Neuronal stem cell (in vitro differentiated cells): ENCODE measurements around the gene GPR17.

Experiments used
- DNase-seq: peaks from one replicate; pipeline ENCODE4 v3.0.0-alpha.2; 2013; ENCODE audit warnings: low spot score
- H2AFZ ChIP-seq: one replicate; pipeline ENCODE4 v1.6.1; 2013; ENCODE audit warnings: mild to moderate bottlenecking, low read length, inconsistent platforms
- H2AK5ac ChIP-seq: 2 replicates; pipeline ENCODE4 v1.6.1; 2013; ENCODE audit warnings: low read depth, mild to moderate bottlenecking, inconsistent platforms, low read length, moderate library complexity, mixed read lengths
- H2BK120ac ChIP-seq: 2 replicates; pipeline ENCODE4 v1.6.1; 2013; ENCODE audit warnings: low read depth, mild to moderate bottlenecking, inconsistent platforms, low read length, moderate library complexity, mixed read lengths
- H2BK12ac ChIP-seq: one replicate; pipeline ENCODE4 v1.6.1; 2013; ENCODE audit warnings: low read length, inconsistent platforms
- H2BK15ac ChIP-seq: 2 replicates; pipeline ENCODE4 v1.6.1; 2013; ENCODE audit warnings: mild to moderate bottlenecking, low read length, inconsistent platforms, mixed read lengths
- H2BK5ac ChIP-seq: one replicate; pipeline ENCODE4 v1.6.1; 2013; ENCODE audit warnings: inconsistent platforms, mild to moderate bottlenecking, low read length, moderate library complexity
- H3K14ac ChIP-seq: one replicate; pipeline ENCODE4 v1.6.1; 2013; ENCODE audit warnings: low read length, inconsistent platforms
- H3K18ac ChIP-seq: 2 replicates; pipeline ENCODE4 v1.6.1; 2013; ENCODE audit warnings: low read length, inconsistent platforms
- H3K23ac ChIP-seq: 2 replicates; pipeline ENCODE4 v1.6.1; 2013; ENCODE audit warnings: low read depth, mild to moderate bottlenecking, mixed read lengths, low read length, inconsistent platforms; ENCODE audit not compliant: poor library complexity
- H3K27ac ChIP-seq: replicated peaks from 3 replicates; pipeline ENCODE4 v1.5.1; 2013; ENCODE audit warnings: low read length, inconsistent platforms
- H3K27me3 ChIP-seq, 3 experiments: 2 replicates each; pipeline ENCODE4 v1.6.1; 2013; ENCODE audit warnings: low read length in 3 of 3, mild to moderate bottlenecking in 2 of 3, inconsistent platforms in 1 of 3, low read depth in 1 of 3, mixed read lengths in 1 of 3, moderate library complexity in 1 of 3; ENCODE audit not compliant: control insufficient read depth in 3 of 3, insufficient read depth in 3 of 3
- H3K36me3 ChIP-seq, 2 donors: replicated peaks in 1 of 2; 2 replicates each; pipeline ENCODE4 v1.6.1; 2013; ENCODE audit warnings: low read length in 2 of 2; ENCODE audit not compliant: control insufficient read depth in 2 of 2, insufficient read depth in 2 of 2
- H3K4ac ChIP-seq: 2 replicates; pipeline ENCODE4 v1.6.1; 2013; ENCODE audit warnings: inconsistent platforms, mild to moderate bottlenecking, low read length, moderate library complexity
- H3K4me1 ChIP-seq, 2 donors: 1 replicate in 1 of 2; 2 replicates in 1 of 2; pipeline ENCODE4 v1.6.1; 2013; ENCODE audit warnings: low read length in 2 of 2, low read depth in 1 of 2; ENCODE audit not compliant: control insufficient read depth in 2 of 2, insufficient read depth in 1 of 2
- H3K4me2 ChIP-seq: one replicate; pipeline ENCODE4 v1.6.1; 2013; ENCODE audit warnings: mild to moderate bottlenecking, low read length, inconsistent platforms; ENCODE audit not compliant: insufficient read depth, poor library complexity, severe bottlenecking
- H3K4me3 ChIP-seq, 2 donors: 2 replicates each; pipeline ENCODE4 v1.5.1; 2013; ENCODE audit warnings: low read length in 2 of 2, mild to moderate bottlenecking in 2 of 2, inconsistent platforms in 1 of 2, moderate library complexity in 1 of 2
- H3K79me1 ChIP-seq: one replicate; pipeline ENCODE4 v1.6.1; 2013; ENCODE audit warnings: low read depth, mild to moderate bottlenecking, inconsistent platforms, low read length, moderate library complexity
- H3K9ac ChIP-seq: one replicate; pipeline ENCODE4 v1.6.1; 2013; ENCODE audit warnings: mild to moderate bottlenecking, low read depth, low read length, inconsistent platforms; ENCODE audit not compliant: poor library complexity
- H3K9me3 ChIP-seq, 2 donors: replicated peaks in 1 of 2; 2 replicates each; pipeline versions ENCODE3 to v1.6.1; 2013; ENCODE audit warnings: low read length in 2 of 2, mild to moderate bottlenecking in 2 of 2, inconsistent platforms in 1 of 2, low read depth in 1 of 2, mixed read lengths in 1 of 2, moderate library complexity in 1 of 2; ENCODE audit not compliant: control insufficient read depth in 2 of 2, insufficient read depth in 1 of 2
- H4K8ac ChIP-seq: one replicate; pipeline ENCODE4 v1.6.1; 2013; ENCODE audit warnings: low read depth, mild to moderate bottlenecking, inconsistent platforms, low read length, moderate library complexity
- H4K91ac ChIP-seq: one replicate; pipeline ENCODE4 v1.6.1; 2013; ENCODE audit warnings: low read length, low read depth, mild to moderate bottlenecking, inconsistent platforms; ENCODE audit not compliant: poor library complexity
- WGBS, 2 donors: extraction: QIAGEN DNeasy Blood & Tissue Kit; methylation state at CpG; one replicate each; pipeline ENCODE4 v1.1.7; 2013; ENCODE audit warnings: missing lambda C conversion rate in 2 of 2, mixed read lengths in 1 of 2; ENCODE audit not compliant: insufficient read length in 2 of 2, insufficient replicate concordance in 1 of 2; ENCODE audit errors: extremely low coverage in 2 of 2; 5-methylcytosine and 5-hydroxymethylcytosine counted together

The GPR17 gene

DNA sequence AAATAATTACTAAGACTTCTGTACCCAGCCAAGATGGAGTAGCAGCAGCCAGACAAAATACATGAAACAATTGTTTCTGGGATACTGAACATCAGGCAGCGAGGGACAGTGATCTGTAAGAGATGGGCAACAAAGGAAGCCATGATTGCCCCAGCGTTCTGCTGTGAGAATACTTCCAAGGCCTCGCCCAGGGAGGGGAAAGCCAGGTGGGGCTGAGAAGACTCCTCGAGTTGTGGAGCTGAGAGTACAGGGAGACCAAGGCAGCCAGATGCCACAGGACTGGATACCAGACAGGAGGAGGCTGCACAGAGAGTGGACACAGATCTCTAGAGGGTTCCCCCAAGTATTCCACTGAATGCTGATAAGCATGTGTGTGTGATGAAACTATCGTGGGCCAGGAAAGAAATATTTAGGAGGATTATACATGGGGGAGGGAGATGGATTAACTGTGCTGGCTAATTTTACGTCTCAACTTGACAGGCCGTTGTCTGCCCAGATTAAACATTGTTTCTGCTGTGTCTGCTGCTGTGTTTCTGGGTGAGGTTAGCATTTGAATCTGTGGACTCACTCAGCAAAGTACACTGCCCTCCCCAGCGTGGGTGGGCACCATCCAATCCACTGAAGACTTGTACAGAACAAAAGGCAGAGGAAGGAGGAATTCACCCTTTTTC is 39.6 kb downstream of the GPR17 start:
- no CpG with 5 or more reads among the region's 8 CpGs for WGBS, 2 donors
- no peak overlapping the region for H4K91ac ChIP-seq
- peaks cover 0 to 23% (median 0%) of the 10 kb centered on the region in 3 experiments for H3K27me3 ChIP-seq
- H3K4ac ChIP-seq, result no peak overlapping the region
- no peak overlapping the region for H2AFZ ChIP-seq
- no peak overlapping the region for H3K14ac ChIP-seq
- H2BK5ac ChIP-seq, result no peak overlapping the region
- H2BK15ac ChIP-seq, result no peak overlapping the region
- H3K79me1 ChIP-seq, result no peaks in the 10 kb centered on the region
- H2BK120ac ChIP-seq, result no peak overlapping the region
- H3K18ac ChIP-seq, result no peak overlapping the region
- H4K8ac ChIP-seq, result no peak overlapping the region
- H3K9me3 ChIP-seq, result peaks cover 4 to 6% of the 10 kb centered on the region in 2 donors
- H2AK5ac ChIP-seq, result no peak overlapping the region
- H3K27ac ChIP-seq, result no peak overlapping the region
- H3K4me3 ChIP-seq, result no peak overlapping the region
- H3K4me1 ChIP-seq, result peaks cover 3 to 10% of the 10 kb centered on the region in 2 donors
- no peak for DNase-seq
- no peak overlapping the region for H2BK12ac ChIP-seq
- no peak overlapping the region for H3K9ac ChIP-seq
- no peaks in the 10 kb centered on the region for H3K36me3 ChIP-seq
- no peak overlapping the region for H3K23ac ChIP-seq
- no peak overlapping the region for H3K4me2 ChIP-seq

DNA sequence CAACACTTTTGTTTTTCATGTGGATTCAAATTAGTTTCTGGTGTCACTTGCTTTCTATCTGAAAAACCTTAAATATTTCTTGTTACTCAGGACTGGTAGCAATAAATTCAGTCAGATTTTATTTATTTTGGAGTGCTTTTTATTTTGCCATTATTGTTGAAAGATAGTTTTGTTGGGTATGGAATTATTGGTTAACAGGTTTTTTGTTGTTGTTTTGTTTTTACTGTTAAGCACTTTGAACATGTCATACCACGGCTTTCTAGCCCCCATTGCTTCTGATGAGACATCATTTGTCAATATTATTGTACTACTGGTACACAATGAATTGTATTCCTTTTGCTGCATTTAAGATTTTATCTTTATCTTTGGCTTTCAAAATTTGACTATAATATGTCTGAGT is 42.5 kb downstream of the GPR17 start:
- Histone ChIP-seq H3K36me3 (no peaks in the 10 kb centered on the region), H3K79me1 (no peaks in the 10 kb centered on the region), H3K14ac (no peak overlapping the region), H2BK120ac (no peak overlapping the region), H3K4me3 (no peak overlapping the region), H3K27me3 (peaks cover 0 to 5% (median 0%) of the 10 kb centered on the region in 3 experiments), H3K18ac (no peak overlapping the region), H2BK15ac (no peak overlapping the region), H2BK12ac (no peak overlapping the region), H2BK5ac (no peak overlapping the region), H3K4ac (no peak overlapping the region), H3K4me2 (no peak overlapping the region), H2AFZ (no peak overlapping the region), H3K9ac (no peak overlapping the region), H3K4me1 (peaks cover 3 to 8% of the 10 kb centered on the region in 2 donors), H3K23ac (no peak overlapping the region), H2AK5ac (no peak overlapping the region), H3K9me3 (peaks cover 8 to 10% of the 10 kb centered on the region in 2 donors), H3K27ac (no peak overlapping the region), H4K8ac (no peak overlapping the region), H4K91ac (no peak overlapping the region)
- WGBS, 2 donors, result no CpG with 5 or more reads among the region's 1 CpG
- DNase-seq, result no peak

DNA sequence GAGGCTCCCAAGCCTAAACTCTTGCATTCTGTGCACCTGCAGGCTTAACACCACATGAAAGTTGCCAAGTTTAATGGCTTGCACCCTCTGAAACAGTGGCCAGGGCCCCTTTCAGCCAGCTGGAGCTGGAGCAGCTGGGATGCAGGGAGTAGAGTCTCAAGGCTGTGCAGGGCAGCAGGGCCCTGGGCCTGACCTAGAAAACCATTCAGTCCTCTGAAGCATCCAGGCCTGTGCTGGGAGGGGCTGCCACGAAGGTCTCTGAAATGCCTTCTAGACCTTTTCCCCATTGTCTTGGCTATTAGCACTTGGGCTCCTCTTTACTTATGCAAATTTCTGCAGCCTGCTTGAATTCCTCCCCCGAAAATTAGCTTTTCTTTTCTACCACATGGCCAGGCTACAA is 44.7 kb downstream of the GPR17 start:
- no peak overlapping the region for H3K9ac ChIP-seq
- no peak for DNase-seq
- no peak overlapping the region for H2BK15ac ChIP-seq
- no peak overlapping the region for H4K8ac ChIP-seq
- no peak overlapping the region for H3K27ac ChIP-seq
- no peak overlapping the region for H4K91ac ChIP-seq
- H3K4me1 ChIP-seq, result peaks cover 0 to 3% of the 10 kb centered on the region in 2 donors
- no peak overlapping the region for H3K4ac ChIP-seq
- no peak overlapping the region for H3K4me2 ChIP-seq
- H3K79me1 ChIP-seq, result no peaks in the 10 kb centered on the region
- no CpG with 5 or more reads among the region's 2 CpGs for WGBS, 2 donors
- H2BK5ac ChIP-seq, result no peak overlapping the region
- no peak overlapping the region for H2AFZ ChIP-seq
- no peak overlapping the region for H2AK5ac ChIP-seq
- H3K9me3 ChIP-seq, result peaks cover 8 to 10% of the 10 kb centered on the region in 2 donors
- no peak overlapping the region for H3K23ac ChIP-seq
- no peak overlapping the region for H2BK120ac ChIP-seq
- H2BK12ac ChIP-seq, result no peak overlapping the region
- no peaks in the 10 kb centered on the region for H3K36me3 ChIP-seq
- no peak overlapping the region for H3K14ac ChIP-seq
- no peak overlapping the region for H3K18ac ChIP-seq
- no peaks in the 10 kb centered on the region for H3K27me3 ChIP-seq
- H3K4me3 ChIP-seq, result no peak overlapping the region

DNA sequence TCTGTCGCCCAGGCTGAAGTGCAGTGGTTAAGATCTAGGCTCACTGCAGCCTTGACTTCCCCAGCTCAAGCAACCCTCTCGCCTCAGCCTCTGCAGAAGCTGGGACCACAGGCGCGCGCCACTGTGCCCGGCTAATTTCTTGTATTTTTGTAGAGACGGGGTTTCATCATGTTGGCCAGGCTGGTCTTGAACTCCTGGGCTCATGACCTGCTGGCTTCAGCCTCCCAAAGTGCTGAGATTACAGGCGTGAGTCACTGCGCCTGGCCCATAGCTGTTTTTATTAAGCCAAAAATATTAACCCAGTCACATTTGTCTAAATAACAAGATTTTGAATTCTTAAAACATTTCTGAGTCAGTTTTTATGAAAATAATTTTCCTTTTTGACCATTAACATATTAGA is 49.0 kb downstream of the GPR17 start:
- no CpG with 5 or more reads among the region's 9 CpGs for WGBS, 2 donors

More for the DNA sequence above, 49.0 kb downstream of the GPR17 start:
- H3K4me2 ChIP-seq, result no peak overlapping the region
- no peak overlapping the region for H3K23ac ChIP-seq
- no peak overlapping the region for H3K27ac ChIP-seq
- no peak overlapping the region for H2BK120ac ChIP-seq
- no peaks in the 10 kb centered on the region for H3K79me1 ChIP-seq
- no peak overlapping the region for H3K14ac ChIP-seq
- peaks cover 8% of the 10 kb centered on the region in 2 donors for H3K9me3 ChIP-seq
- no peak overlapping the region for H2BK15ac ChIP-seq
- no peak overlapping the region for H4K91ac ChIP-seq
- no peak overlapping the region for H2BK5ac ChIP-seq
- H2BK12ac ChIP-seq, result no peak overlapping the region
- no peak overlapping the region for H2AFZ ChIP-seq
- no peak overlapping the region for H3K4me3 ChIP-seq
- H3K18ac ChIP-seq, result no peak overlapping the region
- no peaks in the 10 kb centered on the region for H3K27me3 ChIP-seq
- DNase-seq, result no peak
- no peak overlapping the region for H4K8ac ChIP-seq
- H3K36me3 ChIP-seq, result no peaks in the 10 kb centered on the region
- no peak overlapping the region for H3K9ac ChIP-seq
- no peak overlapping the region for H2AK5ac ChIP-seq
- peaks cover 0 to 1% of the 10 kb centered on the region in 2 donors for H3K4me1 ChIP-seq
- no peak overlapping the region for H3K4ac ChIP-seq
